Neural cell (in vitro differentiated cells): ENCODE results near the gene XRCC3. TPM values are rescaled to one million over a fixed set of nuclear protein-coding genes. Genes with fewer than 3 reads are reported as not detected.

ENCODE experiments used
- H2AFZ ChIP-seq: fragments of 200-600, 300-800 bp; sonication (generic), shearing (Covaris generic); 2 replicates; pipeline ENCODE4 v1.6.0; 2014; ENCODE audit warnings: low read depth, mild to moderate bottlenecking, antibody characterized with exemption, low read length, moderate library complexity
- H3F3A ChIP-seq: fragments of 200-600 bp; shearing (Covaris generic); 2 replicates; pipeline ENCODE4 v1.6.1; 2016; ENCODE audit warnings: mild to moderate bottlenecking, moderate library complexity, mixed read lengths, antibody characterized with exemption, low read length; ENCODE audit not compliant: insufficient read depth, poor library complexity, severe bottlenecking
- H3K27ac ChIP-seq: fragments of 200-600, 300-800 bp; sonication (generic), shearing (Covaris generic); 2 replicates; pipeline ENCODE4 v1.5.1; 2014; ENCODE audit warnings: mild to moderate bottlenecking, low read length, moderate library complexity
- H3K27me3 ChIP-seq: fragments of 300-800, 200-600 bp; sonication (generic), shearing (Covaris generic); 2 replicates; pipeline ENCODE4 v1.6.0; 2014; ENCODE audit warnings: mild to moderate bottlenecking, low read depth, low read length, moderate library complexity; ENCODE audit not compliant: insufficient read depth
- H3K36me3 ChIP-seq: fragments of 300-800, 200-600 bp; sonication (generic), shearing (Covaris generic); 2 replicates; pipeline ENCODE4 v1.5.1; 2014; ENCODE audit warnings: mild to moderate bottlenecking, antibody characterized with exemption, low read length, moderate library complexity; ENCODE audit not compliant: insufficient read depth
- H3K4me2 ChIP-seq: fragments of 300-800, 200-600 bp; sonication (generic), shearing (Covaris generic); 2 replicates; pipeline ENCODE4 v1.6.0; 2014; ENCODE audit warnings: mild to moderate bottlenecking, low read length
- H3K4me3 ChIP-seq: fragments of 300-800, 200-600 bp; sonication (generic), shearing (Covaris generic); 2 replicates; pipeline ENCODE4 v1.5.1; 2014; ENCODE audit warnings: mild to moderate bottlenecking, low read length, moderate library complexity
- H3K79me2 ChIP-seq: fragments of 200-600 bp; shearing (Covaris generic); replicated peaks from 2 replicates; pipeline ENCODE4 v1.6.0; 2014; ENCODE audit warnings: mild to moderate bottlenecking, low read length, moderate library complexity; ENCODE audit not compliant: insufficient read depth
- H3K9ac ChIP-seq: fragments of 300-800, 200-600 bp; sonication (generic), shearing (Covaris generic); 2 replicates; pipeline ENCODE4 v1.6.1; 2016; ENCODE audit warnings: mild to moderate bottlenecking, low read length, mixed read lengths
- H3K9me2 ChIP-seq: fragments of 200-600 bp; shearing (Covaris generic); 2 replicates; pipeline ENCODE4 v1.6.1; 2016; ENCODE audit warnings: mild to moderate bottlenecking, low read length, mixed read lengths; ENCODE audit not compliant: insufficient read depth
- H3K9me3 ChIP-seq: fragments of 200-600, 300-800 bp; sonication (generic), shearing (Covaris generic); 2 replicates; pipeline ENCODE4 v1.6.1; 2016; ENCODE audit warnings: mild to moderate bottlenecking, mixed run types, low read length, moderate library complexity, mixed read lengths
- H4K20me1 ChIP-seq: fragments of 200-600 bp; shearing (Covaris generic); 2 replicates; pipeline ENCODE4 v1.6.1; 2016; ENCODE audit warnings: mild to moderate bottlenecking, mixed run types; ENCODE audit not compliant: insufficient read depth
- CTCF ChIP-seq: fragments of 450-650 bp; IDR thresholded peaks from 2 replicates; pipeline ENCODE4 v1.5.1; 2014; ENCODE audit warnings: antibody characterized with exemption, mild to moderate bottlenecking, moderate library complexity; ENCODE audit not compliant: poor library complexity, severe bottlenecking
- EP300 ChIP-seq: fragments of 450-650 bp; conservative IDR thresholded peaks from 2 replicates; pipeline ENCODE4 v1.6.1; 2014; ENCODE audit warnings: antibody characterized with exemption, mild to moderate bottlenecking, moderate library complexity; ENCODE audit not compliant: poor library complexity, severe bottlenecking
- EZH2 ChIP-seq: fragments of 200-600, 300-800 bp; shearing (Covaris generic), sonication (generic); IDR thresholded peaks from 2 replicates; pipeline ENCODE4 v1.6.1; 2014; ENCODE audit warnings: antibody characterized with exemption, low read length, borderline replicate concordance, mild to moderate bottlenecking; ENCODE audit not compliant: insufficient read depth, poor library complexity, severe bottlenecking
- MXI1 ChIP-seq: fragments of 450-650 bp; conservative IDR thresholded peaks from 2 replicates; pipeline ENCODE4 v1.6.1; 2014; ENCODE audit warnings: antibody characterized with exemption, mild to moderate bottlenecking; ENCODE audit not compliant: poor library complexity, severe bottlenecking
- POLR2AphosphoS5 ChIP-seq: IDR thresholded peaks from 2 replicates; pipeline ENCODE4 v1.6.1; 2012
- RAD21 ChIP-seq: fragments of 450-650 bp; conservative IDR thresholded peaks from 2 replicates; pipeline ENCODE4 v1.6.1; 2014; ENCODE audit warnings: antibody characterized with exemption, mild to moderate bottlenecking, moderate library complexity
- REST ChIP-seq: IDR thresholded peaks from 2 replicates; pipeline ENCODE4 v1.6.1; 2012; ENCODE audit warnings: borderline replicate concordance
- SMC3 ChIP-seq: fragments of 450-650 bp; conservative IDR thresholded peaks from 2 replicates; pipeline ENCODE4 v1.6.1; 2014; ENCODE audit warnings: antibody characterized with exemption, mild to moderate bottlenecking, moderate library complexity; ENCODE audit not compliant: poor library complexity
- TAF1 ChIP-seq: IDR thresholded peaks from 2 replicates; pipeline ENCODE4 v1.6.1; 2012; ENCODE audit warnings: low read depth
- polyA plus RNA-seq: library from polyadenylated mRNA; depleted of rRNA; stranded (reverse); fragments of >200 nt; gene quantifications from 2 replicates; pipeline ENCODE4 v1.2.3, GENCODE V29; 2014
- small RNA-seq, 3 experiments: library from RNA; depleted of rRNA; stranded (forward); fragments of <200 nt; gene quantifications; one replicate each; pipeline ENCODE3, GENCODE V24; 2012

XRCC3 gene
- polyA plus RNA-seq, 1 donor from 2014 or later, result 14.6 TPM

- H3K4me3 ChIP-seq, result no peak overlapping the region
These were observed 66.2 kb downstream of the XRCC3 start for GRCh38 chr14:103649001-103649400.

More at GRCh38 chr14:103649001-103649400, 66.2 kb downstream of the XRCC3 start:
- H3K27ac ChIP-seq, result no peak overlapping the region
- no peaks in the 10 kb centered on the region for H3F3A ChIP-seq
- H3K9me2 ChIP-seq, result no peaks in the 10 kb centered on the region
- H4K20me1 ChIP-seq, result peaks cover 16% of the 10 kb centered on the region
- H3K79me2 ChIP-seq, result peaks cover 71% of the 10 kb centered on the region
- no peaks in the 10 kb centered on the region for H3K36me3 ChIP-seq
- no peaks in the 10 kb centered on the region for H3K9me3 ChIP-seq
- no peak for TF ChIP-seq POLR2AphosphoS5
- no peak for TF ChIP-seq MXI1
- TF ChIP-seq EP300, result no peak
- TF ChIP-seq REST, result no peak
- no peak for TF ChIP-seq SMC3
- TF ChIP-seq RAD21, result no peak
- no peak for TF ChIP-seq CTCF
- no peak for TF ChIP-seq EZH2
- no peak for TF ChIP-seq TAF1
- H2AFZ ChIP-seq, result no peak overlapping the region
- H3K9ac ChIP-seq, result no peak overlapping the region
- H3K27me3 ChIP-seq, result no peaks in the 10 kb centered on the region
- no peak overlapping the region for H3K4me2 ChIP-seq

Small RNA genes within 50 kb of the gene (small RNA-seq; reads per million reads assigned to genes)
- gene RF00019, result 0 to 1.2 (median 0) reads per million in 3 experiments

Other genes with a start within 250 kb of the XRCC3 start
- 918 and 1,148 TPM in 2 replicates for gene CKB, start 192.6 kb downstream of the XRCC3 start, polyA plus RNA-seq
- 8.2 and 10.2 TPM in 2 replicates for gene TRMT61A, start 186.3 kb downstream of the XRCC3 start, polyA plus RNA-seq
- gene BAG5, start 152.8 kb downstream of the XRCC3 start, polyA plus RNA-seq, result 25.5 and 27.2 TPM in 2 replicates
- gene COA8, start 152.5 kb downstream of the XRCC3 start, polyA plus RNA-seq, result 86.5 and 169 TPM in 2 replicates
- gene KLC1, start 86.2 kb downstream of the XRCC3 start, polyA plus RNA-seq, result 1,243 and 1,272 TPM in 2 replicates
- gene ZFYVE21, start 359 bp upstream of the XRCC3 start, polyA plus RNA-seq, result 99.7 and 106 TPM in 2 replicates
- gene PPP1R13B, start 132.1 kb upstream of the XRCC3 start, polyA plus RNA-seq, result 6.8 and 8.2 TPM in 2 replicates
- 15.9 and 25.6 TPM in 2 replicates for gene TDRD9, start 213.0 kb upstream of the XRCC3 start, polyA plus RNA-seq
- gene RD3L, start 227.1 kb upstream of the XRCC3 start, polyA plus RNA-seq, result 0.28 and 0.69 TPM in 2 replicates